GM18519 (cell line): ENCODE results near the gene SLC15A1.

Experiments used
- ATAC-seq: cut with Tn5 transposase; IDR thresholded peaks from one replicate; pipeline ENCODE4 v1.9.1; 2021; ENCODE audit warnings: mild to moderate bottlenecking, moderate library complexity; ENCODE audit not compliant: unreplicated experiment, low FRiP score

SLC15A1 gene

DNA sequence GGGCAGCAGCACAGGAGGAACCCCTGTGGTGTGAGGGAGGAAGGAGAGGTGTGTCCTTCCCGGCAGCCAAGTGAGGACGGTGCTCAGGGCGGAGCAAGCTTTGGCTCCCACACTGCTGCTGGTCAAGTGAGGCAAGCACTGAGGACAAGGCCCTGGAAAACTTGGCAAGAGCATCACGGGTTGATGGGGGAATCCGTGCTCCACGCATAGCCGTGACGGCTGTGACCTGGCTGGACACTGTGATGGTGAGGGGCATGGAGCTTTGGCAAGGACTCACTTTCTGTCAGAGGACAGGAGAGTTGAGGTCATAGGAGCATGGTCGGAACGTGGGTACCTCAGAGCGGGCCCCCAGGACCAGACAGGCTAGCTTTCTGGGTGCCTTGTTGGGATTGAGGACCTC, 29.0 kb upstream of the SLC15A1 start:
- ATAC-seq = no peak

DNA sequence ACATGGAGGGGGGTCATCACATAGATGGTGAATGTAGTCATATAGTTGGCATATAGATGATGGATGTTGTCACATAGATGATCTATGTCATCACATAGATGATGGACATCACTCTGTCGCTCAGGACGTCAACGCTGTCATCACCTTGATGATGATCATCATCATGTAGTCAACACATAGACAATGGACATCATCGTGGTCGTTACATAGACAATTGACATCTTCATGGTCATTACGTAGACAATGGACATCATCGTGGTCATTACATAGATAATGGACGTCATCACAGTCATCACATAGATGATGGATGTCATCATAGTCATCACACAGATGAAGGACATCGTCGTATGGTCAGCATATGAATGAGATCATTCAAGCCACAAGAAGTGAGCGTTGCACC, 28.6 kb upstream of the SLC15A1 start:
- ATAC-seq = no peak

DNA sequence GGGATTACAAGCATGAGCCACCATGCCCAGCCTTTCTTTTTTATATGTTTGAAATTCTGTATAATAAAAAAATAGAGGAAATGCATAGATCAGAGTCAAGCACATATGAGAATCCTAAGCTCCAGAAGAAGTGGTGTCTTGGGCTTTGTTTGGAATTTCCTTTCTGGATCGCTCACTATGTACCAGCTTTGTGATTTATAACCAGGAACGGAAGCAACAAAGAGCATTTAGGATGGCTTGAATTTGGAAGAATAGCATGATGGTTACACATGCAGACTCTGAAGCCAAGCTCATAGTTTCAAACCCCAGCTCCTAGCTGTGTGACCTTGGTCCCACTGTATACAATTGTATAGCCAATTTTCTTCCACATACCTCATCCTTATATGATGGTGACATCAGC, 28.0 kb upstream of the SLC15A1 start:
- ATAC-seq = no peak

DNA sequence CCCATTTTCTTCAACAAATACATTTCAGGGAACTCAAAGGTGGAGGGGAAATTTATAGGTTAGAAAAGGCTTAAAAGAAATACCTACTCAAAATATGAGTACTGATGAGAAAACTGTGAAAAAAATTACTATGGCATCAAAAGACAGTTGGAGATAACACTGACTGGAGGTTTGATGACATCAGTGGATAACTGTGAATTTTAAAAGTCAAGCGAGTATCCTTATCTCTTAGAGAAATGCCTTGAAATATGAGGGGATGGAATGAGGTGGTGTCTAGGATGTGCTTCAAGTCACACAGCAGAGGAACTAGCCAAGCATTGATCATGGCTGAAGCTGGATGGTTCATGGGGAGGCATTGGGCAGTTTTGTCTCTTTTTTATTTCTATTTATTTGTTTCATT, 27.2 kb upstream of the SLC15A1 start:
- no peak for ATAC-seq

DNA sequence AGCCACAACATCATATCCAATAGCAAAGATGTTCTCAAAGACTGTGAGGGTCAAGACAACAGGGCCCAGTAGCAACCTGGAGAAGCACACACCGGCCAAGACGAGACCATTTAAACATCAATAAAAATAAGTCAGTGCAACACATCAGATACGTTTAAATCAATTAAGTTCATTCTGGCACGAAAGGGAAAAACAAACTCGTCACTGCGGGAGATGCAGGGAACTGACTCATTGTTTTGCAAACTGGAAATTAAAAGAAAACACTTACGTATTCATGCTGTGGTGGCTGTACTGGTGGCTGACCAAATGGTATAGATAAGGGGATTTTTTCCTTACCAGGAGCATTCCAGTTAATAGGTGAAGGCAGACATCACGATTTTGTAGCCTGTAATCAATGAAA, 26.3 kb upstream of the SLC15A1 start:
- ATAC-seq = no peak

DNA sequence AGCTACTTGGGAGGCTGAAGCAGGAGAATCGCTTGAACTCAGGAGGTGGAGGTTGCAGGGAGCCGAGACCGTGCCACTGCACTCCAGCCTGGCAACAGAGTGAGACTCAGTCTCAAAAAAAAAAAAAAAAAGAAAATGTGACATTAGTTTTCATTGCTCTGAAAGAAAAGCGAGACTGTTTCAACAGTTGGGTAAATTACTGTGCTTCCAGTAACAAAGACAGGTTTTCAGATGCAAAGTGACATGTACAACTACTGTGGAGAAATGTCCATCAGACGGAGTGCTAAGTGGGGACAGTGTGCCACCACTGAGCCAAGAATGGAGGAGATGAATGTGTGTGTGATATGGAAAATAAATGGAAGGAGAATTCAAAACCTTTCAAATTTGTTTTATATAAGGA, 24.2 kb upstream of the SLC15A1 start:
- no peak for ATAC-seq

DNA sequence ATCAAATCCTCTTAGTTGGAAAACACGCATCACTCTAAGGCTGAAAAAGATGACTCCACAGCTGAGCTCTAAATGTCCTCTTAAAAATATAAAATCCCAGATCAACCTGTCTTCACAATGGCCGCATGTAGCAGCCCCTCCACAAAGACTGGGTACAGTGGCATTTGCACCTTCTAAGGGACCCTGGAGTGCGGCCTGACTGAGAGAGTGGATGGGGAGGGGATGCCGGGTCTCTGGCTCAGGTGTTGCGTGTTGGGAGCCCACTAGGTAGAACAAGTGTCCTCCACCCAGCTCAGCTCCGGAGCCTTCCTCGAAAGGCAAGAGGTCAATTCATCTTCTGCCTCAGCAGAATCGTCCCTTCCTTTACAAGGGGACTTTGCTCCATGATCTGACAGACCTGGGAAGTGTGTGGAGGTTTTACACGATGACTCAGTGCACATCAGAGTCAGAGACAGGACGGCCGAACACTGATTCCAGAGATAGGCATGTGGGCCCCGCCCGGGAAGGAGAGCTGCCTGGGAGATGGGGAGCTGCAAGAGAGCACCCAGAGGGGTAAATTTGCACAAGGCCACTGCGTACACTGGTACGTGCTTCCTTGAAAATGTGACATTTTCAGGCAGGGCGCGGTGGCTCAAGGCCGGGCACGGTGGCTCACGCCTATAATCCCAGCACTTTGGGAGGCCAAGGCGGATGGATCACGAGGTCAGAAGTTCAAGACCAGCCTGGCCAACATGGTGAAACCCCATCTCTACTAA, 23.5 kb upstream of the SLC15A1 start:
- ATAC-seq = no peak

DNA sequence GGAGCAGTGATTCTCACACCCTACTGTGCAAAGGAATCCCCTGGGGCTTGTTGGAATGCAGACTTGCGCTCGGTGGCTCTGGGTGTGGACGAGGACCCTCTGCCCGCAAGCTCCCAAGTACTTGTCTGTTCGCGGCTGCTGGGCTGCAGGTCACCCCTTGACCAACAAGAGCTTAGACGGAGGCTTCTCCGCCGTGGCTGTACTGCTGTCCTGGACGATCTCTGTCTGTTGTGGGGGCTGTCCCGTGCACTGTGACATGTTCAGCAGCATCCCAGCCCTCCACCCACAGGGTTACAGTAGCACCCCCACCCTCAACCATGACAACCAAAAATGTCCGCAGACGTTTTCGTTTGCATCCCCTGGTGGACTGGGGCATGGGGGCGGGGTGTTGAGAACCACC, 22.9 kb upstream of the SLC15A1 start:
- ATAC-seq = no peak

DNA sequence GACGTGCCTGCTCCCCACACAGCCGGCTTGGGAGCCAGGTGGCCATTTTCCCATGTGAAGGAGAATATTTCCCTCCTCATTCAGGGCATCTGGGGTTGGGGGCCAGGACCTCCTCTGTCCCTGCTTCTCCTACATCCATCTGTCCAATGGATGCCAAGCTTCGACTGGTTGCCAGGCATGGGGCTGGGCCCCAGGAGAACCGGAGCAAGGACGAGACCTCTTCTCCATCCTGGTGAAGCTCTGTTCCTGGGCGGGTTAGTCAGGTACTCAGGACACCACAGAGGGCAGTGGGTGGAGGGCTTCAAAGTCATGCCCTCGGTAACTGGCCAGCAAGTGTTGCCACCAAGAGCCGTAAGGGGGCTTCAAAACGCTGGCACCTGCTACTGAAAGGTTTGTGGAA, 22.3 kb upstream of the SLC15A1 start:
- no peak for ATAC-seq

DNA sequence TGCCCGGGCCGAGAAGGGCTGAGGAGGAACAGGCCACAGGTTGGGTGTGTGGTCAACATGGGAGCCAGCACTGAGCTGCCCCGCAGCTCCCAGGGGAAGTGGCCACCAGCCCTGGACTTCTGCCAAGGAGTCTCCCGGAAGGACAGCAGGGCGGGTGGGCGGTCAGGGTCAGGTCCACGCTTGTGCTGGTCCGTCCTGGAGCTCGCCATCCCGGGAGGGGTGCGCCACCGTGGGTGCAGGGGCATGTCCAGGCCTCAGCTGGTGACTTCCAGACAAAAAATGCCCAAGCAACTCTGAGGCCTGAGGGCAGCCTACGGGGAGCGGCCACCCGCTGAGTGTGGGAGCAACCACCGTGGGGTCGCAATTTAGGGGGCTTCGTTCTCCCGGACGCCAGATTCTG, 21.4 kb upstream of the SLC15A1 start:
- ATAC-seq = no peak

DNA sequence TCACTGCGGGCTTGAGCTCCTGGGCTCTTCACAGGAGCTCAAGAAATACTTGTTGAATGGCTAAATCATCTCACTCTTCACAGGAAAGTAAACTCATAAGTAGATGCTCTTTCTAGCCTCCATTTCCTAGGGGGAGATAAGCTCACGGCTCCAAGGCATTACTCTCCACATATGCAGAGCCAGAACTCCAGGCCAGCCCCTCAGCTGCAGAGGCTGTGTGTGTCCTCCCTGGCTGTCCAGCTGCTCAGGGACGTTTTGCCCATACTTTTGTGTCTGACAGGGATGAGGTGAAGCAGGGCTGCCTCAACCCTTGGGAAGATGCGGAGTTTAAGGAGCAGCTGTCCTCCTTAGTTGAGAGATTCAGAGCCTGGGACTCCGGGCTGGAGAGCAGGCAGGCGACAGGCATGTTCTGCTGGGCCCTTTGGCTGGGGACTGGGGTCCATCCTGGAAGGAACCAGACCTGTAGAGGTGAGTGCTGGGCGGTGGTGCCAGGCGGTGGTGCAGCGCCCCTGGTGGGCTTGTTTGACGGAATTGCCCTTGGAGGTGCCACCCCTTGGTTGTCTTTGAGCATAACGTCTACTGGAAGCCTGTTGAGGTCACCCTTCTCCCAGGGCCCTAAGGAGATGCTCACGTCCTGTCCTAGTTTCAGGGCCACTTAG, 20.5 kb upstream of the SLC15A1 start:
- ATAC-seq = no peak

DNA sequence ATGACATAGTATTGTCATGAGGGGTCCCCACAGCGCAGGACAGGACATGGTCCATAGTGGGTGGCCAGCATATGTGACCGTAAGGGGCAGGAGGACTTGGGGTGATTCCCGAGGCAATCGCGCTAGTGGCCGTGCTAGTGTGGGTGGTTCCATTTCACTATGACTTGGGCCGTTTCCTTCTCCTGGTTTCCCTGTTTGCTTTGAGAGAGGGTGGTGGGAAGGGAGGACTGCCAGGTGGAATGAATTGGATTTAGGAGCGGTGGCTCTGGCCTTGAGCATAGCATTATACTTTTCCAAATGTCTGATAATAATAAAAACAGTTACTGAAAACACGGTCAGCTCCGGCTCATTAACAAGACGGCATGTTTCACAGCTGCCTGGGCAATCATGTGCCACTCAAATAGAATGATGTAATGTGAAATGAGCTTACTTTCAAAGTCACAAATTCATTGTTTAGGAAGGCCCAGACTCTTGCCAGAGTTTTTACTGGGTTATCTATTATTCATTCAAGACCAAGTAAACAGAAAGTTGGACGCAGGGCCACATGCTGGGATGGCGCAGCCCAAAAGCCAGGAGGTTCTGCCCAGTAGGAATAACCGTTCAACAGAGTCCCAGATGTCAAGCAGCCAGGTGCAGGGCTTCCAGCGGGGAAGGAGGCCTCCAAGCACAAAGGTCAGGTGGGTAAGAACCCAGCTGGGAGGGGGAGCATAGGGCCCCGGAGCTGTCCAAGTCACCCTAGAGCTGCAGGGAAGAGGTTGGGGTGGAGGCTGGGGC, 19.6 kb upstream of the SLC15A1 start:
- no peak for ATAC-seq

DNA sequence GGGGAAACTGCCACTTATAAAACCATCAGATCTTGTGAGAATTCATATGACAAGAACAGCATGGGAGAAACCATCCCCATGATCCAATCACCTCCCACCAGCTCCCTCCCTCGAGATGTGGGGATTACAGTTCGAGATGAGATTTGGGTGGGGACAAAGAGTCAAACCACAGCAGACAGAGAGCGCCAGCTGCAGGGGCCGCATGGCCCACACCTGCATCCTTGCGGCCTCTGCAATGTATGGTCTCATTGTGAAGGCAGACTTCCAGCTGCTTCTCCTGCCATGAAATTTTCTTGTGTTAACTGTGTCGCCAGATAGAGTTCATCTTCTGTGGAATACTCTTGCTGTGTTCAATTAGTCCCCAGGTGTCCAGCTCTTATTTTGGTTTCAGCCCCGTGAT, 17.3 kb upstream of the SLC15A1 start:
- no peak for ATAC-seq

DNA sequence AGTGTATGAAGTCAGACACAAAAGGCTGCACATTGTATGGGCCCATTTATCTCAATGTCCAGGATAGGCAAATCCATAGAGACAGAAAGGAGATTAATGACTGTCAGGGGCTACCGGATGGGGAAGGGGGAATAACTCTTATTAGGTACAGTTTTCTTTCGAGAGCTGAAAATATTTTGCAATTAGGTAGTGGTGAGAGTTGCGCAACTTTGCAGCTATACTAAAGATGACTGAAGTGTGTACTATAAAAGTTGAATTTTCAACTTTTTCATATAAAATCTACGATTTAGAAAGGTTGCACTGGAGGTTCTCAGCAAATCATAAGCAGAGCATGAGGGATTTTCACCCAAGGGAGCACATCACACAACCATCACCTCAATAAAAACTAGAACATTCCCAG, 16.1 kb upstream of the SLC15A1 start:
- ATAC-seq = no peak

DNA sequence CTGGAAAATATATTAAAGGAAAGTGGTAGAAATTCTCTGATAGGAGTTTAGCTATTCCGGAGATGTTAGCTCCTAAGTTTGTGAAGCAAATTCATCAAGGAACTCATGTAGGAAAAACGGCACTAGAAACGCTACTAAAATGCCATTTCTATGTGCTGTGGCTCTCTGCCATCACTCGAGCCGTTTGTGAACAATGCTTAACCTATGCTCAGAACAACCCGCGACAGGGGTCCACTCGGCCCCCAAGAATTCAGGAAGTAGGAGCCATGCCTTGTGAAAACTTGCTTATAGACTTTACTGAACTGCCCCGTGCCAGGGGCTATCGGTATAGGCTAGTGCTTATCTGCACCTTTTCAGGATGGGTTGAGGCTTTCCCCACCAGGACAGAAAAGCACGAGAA, 14.2 kb upstream of the SLC15A1 start:
- ATAC-seq = no peak

DNA sequence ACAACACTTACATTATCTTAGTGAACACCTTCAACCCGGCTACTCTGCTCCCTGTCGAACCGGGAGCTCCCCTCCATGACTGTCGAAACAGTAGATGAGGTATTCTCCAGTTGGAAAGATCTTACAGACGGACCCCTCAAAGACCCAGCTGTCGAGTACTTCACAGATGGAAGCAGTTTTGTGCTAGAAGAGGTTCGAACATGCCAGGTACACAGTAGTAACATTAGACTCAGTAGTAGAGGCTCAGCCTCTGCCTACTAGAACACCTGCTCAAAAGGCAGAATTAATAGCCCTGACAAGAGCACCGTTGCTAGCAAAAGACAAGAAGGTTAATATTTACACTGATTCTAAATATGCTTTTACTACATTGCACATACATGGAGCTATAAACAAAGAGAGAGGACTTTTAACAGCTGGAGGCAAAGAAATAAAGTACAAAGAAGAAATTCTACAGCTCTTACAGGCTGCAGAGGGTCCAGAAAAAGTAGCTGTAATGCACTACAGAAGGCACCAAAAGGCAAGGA, 13.6 kb upstream of the SLC15A1 start:
- ATAC-seq = no peak

DNA sequence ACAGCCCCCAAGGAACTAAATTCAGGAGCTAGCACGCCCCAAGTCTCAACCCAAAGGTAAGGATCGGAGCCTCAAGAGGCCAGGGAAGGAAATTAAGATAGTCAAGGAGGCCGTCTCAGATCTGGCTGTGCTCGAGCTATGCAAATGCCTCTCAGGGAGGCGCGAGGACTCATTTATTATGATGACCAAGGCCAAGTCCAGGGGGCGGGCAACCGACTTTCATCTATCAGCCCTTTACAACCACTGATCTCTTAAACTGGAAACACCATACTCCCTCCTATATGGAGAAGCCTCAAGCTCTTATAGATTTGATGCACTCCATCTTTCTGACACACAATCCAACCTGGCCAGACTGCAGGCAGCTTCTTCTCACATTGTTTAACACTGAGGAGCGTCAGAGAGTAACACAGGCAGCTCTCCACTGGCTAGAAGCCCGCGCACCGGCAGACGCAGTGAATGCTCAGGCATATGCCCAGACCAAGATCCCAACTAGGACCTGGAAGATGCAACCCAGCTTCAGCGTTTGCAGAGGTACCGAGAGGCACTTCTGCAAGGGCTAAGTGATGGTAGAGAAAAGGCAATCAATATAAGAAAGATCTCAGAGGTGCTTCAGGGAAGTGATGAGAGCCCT, 9.6 kb upstream of the SLC15A1 start:
- ATAC-seq = no peak

DNA sequence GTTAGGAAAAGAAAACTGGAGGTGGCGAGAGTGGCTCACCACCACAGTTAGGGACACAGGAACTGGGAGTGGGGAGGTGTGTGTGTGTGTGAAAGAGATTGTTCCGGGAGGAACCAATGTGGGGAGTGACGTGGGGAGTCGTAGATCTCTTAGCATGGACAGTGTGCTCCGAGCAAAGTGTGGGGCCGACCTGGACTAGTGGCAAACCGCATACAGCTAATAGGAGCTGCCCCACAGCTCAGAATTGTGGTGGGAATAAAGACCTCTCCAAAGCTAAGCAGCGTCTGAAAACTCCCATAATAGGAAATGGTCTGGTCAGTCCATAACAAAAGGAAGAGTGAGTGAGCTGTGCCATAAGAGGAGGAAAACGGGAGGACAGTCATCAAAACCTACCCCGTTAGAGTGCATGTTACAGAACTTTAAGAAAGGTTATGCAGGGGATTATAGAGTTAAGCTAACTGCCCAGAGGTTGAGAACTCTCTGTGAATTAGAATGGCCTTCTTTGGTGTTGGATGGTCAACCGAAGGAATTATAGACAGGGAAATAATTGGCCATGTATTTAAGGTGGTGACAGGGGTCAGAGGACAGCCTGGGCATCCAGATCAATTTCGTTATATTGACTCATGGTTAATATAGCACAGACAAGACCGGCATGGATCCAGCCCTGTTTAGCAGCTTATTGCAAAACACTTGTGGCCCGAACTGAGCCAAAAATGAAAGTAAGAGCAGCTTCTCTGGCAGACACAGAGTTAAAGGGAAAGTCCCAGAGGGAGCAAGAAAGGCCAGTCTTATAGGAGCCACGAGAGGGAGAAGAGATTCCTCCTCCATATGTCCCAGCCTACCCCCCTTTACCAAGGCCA, 8.9 kb upstream of the SLC15A1 start:
- ATAC-seq = peak; percentile 58

DNA sequence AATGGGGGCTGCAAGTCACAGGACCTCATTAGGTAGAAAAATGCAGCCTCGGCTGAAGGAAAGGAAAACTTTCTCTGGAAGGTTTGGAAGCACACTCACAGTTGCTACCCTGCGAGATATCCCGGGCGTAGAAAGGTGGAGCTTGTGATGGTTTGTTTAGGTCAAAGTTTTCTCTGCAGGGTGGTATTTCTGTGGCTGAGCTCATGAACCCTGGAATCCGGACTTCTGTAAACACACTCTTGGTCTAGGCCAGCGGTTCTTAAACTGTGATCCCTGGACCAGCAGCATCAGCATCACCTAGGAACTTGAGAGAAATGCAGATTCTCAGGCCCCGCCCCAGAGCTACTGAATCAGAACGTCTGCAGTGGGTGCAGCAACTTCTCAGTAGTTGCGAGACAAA, 3.3 kb upstream of the SLC15A1 start:
- no peak for ATAC-seq

DNA sequence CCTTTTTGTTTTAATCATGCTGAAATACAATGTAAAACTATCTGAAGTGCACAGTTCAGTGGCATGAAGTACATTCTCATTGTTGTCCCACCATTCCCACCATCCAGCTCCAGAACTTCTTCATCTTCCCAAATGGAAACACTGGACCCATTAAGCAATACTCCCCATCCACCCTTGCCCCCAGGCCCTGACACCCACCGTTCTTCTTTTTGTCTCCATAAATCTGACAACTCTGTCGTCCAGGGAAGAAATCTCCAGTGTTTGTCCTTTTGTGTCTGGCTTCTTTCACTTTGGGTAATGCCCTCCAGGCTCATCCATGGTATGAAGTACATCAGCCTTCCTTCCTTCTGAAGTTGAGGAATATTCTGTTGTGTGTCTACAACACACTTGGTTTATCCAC, 2.6 kb upstream of the SLC15A1 start:
- ATAC-seq = no peak
